Activated T-cell treated with anti-CD3 and anti-CD28 coated beads, Interleukin-2, amount 50 U/mL, for 72 hours (primary cell): ENCODE data around the gene SRPK3. TPM values are rescaled to one million over a fixed set of nuclear protein-coding genes. Genes with fewer than 3 reads are reported as not detected.

Experiments
- ATAC-seq, 2 donors: fragments of 150-1000 bp; cut with Tn5 transposase; replicated peaks in 1 of 2; 2 replicates each; pipeline ENCODE4 v1.10.0; 2021; ENCODE audit warnings: moderate library complexity in 2 of 2, mild to moderate bottlenecking in 1 of 2
- DNase-seq, 2 donors: peaks; one replicate each; pipeline ENCODE4 v3.0.0; 2021 to 2022; ENCODE audit warnings: mixed read lengths in 1 of 2
- H3K27ac Mint-ChIP-seq: one replicate; pipeline ENCODE4 v1.8.0; 2022; ENCODE audit warnings: mild to moderate bottlenecking, moderate library complexity, mixed read lengths
- H3K27me3 Mint-ChIP-seq: one replicate; pipeline ENCODE4 v1.8.0; 2022; ENCODE audit warnings: low read depth, mixed read lengths
- H3K36me3 Mint-ChIP-seq, 2 donors: one replicate each; pipeline ENCODE4 v1.8.0; 2022; ENCODE audit warnings: mixed read lengths in 2 of 2, mild to moderate bottlenecking in 1 of 2; ENCODE audit not compliant: insufficient read depth in 2 of 2
- H3K4me1 Mint-ChIP-seq: one replicate; pipeline ENCODE4 v1.8.0; 2022; ENCODE audit warnings: low read depth, mixed read lengths
- H3K4me3 Mint-ChIP-seq, 2 donors: one replicate each; pipeline ENCODE4 v1.8.0; 2022; ENCODE audit warnings: mild to moderate bottlenecking in 2 of 2, mixed read lengths in 2 of 2, moderate library complexity in 2 of 2
- H3K9me3 Mint-ChIP-seq, 2 donors: one replicate each; pipeline ENCODE4 v1.8.0; 2022; ENCODE audit warnings: mixed read lengths in 2 of 2
- total RNA-seq, 2 donors: library from RNA; stranded (reverse); gene quantifications; one replicate each; pipeline ENCODE4 v1.2.3, GENCODE V29; 2022

SRPK3 gene
- total RNA-seq, 2 donors from 2014 or later = not detected

- ATAC-seq (no peak), DNase-seq (no peak)
- Mint-ChIP-seq H3K27me3 (peaks cover 24% of the 10 kb centered on the region), H3K9me3 (no peaks in the 10 kb centered on the region), H3K36me3 (no peaks in the 10 kb centered on the region), H3K27ac (no peak overlapping the region), H3K4me3 (no peak overlapping the region), H3K4me1 (no peaks in the 10 kb centered on the region)
These were observed 51.9 kb downstream of the SRPK3 start for GRCh38 chrX:153832728-153833127.

Other genes starting within 250 kb of the SRPK3 start
- 10 to 100 TPM; 16.8 to 20.3 TPM for gene CCNQ, start 181.9 kb upstream of the SRPK3 start, total RNA-seq
- not detected for gene DUSP9, start 133.8 kb upstream of the SRPK3 start, total RNA-seq
- 1 to 10 TPM in 1 of 2 donors, under 1 TPM in 1; 0.50 to 1.2 TPM for gene PNCK, start 107.2 kb upstream of the SRPK3 start, total RNA-seq
- gene SLC6A8, start 93.1 kb upstream of the SRPK3 start, total RNA-seq = 1 to 10 TPM; 1.8 to 2.2 TPM
- 10 to 100 TPM; 91.5 to 94.1 TPM for gene BCAP31, start 56.7 kb upstream of the SRPK3 start, total RNA-seq
- gene ABCD1, start 56.2 kb upstream of the SRPK3 start, total RNA-seq = 1 to 10 TPM; 8.0 to 8.3 TPM
- gene PLXNB3, start 16.8 kb upstream of the SRPK3 start, total RNA-seq = 1 to 10 TPM in 1 of 2 donors, under 1 TPM in 1; 0.77 to 1.7 TPM
- 10 to 100 TPM; 34.0 to 41.0 TPM for gene IDH3G, start 13.3 kb downstream of the SRPK3 start, total RNA-seq
- gene SSR4, start 13.6 kb downstream of the SRPK3 start, total RNA-seq = 100 to 1,000 TPM; 150 to 192 TPM
- 1 to 10 TPM in 1 of 2 donors, under 1 TPM in 1; 0.82 to 5.0 TPM for gene PDZD4, start 49.5 kb downstream of the SRPK3 start, total RNA-seq
- gene L1CAM, start 105.1 kb downstream of the SRPK3 start, total RNA-seq = 1 to 10 TPM; 1.8 to 2.1 TPM
- gene AVPR2, start 123.6 kb downstream of the SRPK3 start, total RNA-seq = not detected
- 100 to 1,000 TPM; 147 to 158 TPM for gene ARHGAP4, start 145.2 kb downstream of the SRPK3 start, total RNA-seq
- 10 to 100 TPM; 76.7 to 94.1 TPM for gene NAA10, start 154.0 kb downstream of the SRPK3 start, total RNA-seq
- 10 to 100 TPM; 11.6 to 13.9 TPM for gene RENBP, start 163.6 kb downstream of the SRPK3 start, total RNA-seq
- 10 to 100 TPM; 59.3 to 65.8 TPM for gene HCFC1, start 190.8 kb downstream of the SRPK3 start, total RNA-seq
- gene TMEM187, start 191.7 kb downstream of the SRPK3 start, total RNA-seq = 1 to 10 TPM; 9.1 to 9.8 TPM
- gene IRAK1, start 238.9 kb downstream of the SRPK3 start, total RNA-seq = 100 to 1,000 TPM; 131 to 150 TPM